K562 (cell line): ENCODE results near the gene AFF3. TPM values are rescaled to one million over a fixed set of nuclear protein-coding genes. Genes with fewer than 3 reads are reported as not detected.

Source experiments
- ATAC-seq: fragments of 200-7000 bp; cut with Tn5 transposase; 3 replicates; pipeline ENCODE4 v1.9.1; 2020; ENCODE audit warnings: moderate library complexity
- BruUV-seq: library from RNA; stranded (reverse); fragments of 400-500 nt; replicated peaks from 2 replicates; lab custom pipeline; 2021; lab: Mats Ljungman, UMichigan
- CTCF ChIA-PET: fragments of 300-600 bp; formaldehyde crosslinking; extraction: SDS; loops from one replicate; lab custom pipeline; 2021; ENCODE audit warnings: low intra/inter-chr PET ratio; lab: Yijun Ruan, JAX
- POLR2A ChIA-PET: fragments of 300-600, 350-650 bp; sonication (Branson Sonifier 250); formaldehyde crosslinking; extraction: SDS; loops from one replicate; lab custom pipeline; 2021; ENCODE audit warnings: antibody characterized with exemption, inconsistent platforms; lab: Yijun Ruan, JAX
- DNase-seq, 4 experiments: peaks; one replicate each; pipeline versions ENCODE4 v3.0.0 to v3.0.0-alpha.2; 2011 to 2018; ENCODE audit warnings: low spot score in 3 of 4, mixed read lengths in 3 of 4; ENCODE audit errors: extremely low read depth in 1 of 4
- FAIRE-seq: peaks from 2 replicates; lab custom pipeline; 2011; peaks lifted over from hg19 to GRCh38; lab: Jason Lieb, UNC
- H2AFZ ChIP-seq: 2 replicates; pipeline ENCODE4 v1.6.0; 2011; ENCODE audit warnings: low read depth, low read length, control low read depth, inconsistent platforms
- H3K27ac ChIP-seq: fragments of 200-600 bp; 3 replicates; pipeline ENCODE4 v1.8.0; 2011; ENCODE audit warnings: low read depth, mild to moderate bottlenecking, control low read depth, inconsistent platforms, low read length, moderate library complexity, mixed read lengths; ENCODE audit errors: extremely low read depth
- H3K27me3 ChIP-seq, 2 experiments: fragments of 300-600 bp in 1 of 2; 2 replicates in 1 of 2; 3 replicates in 1 of 2; pipeline versions ENCODE4 v1.6.0 to v1.8.0; 2011; ENCODE audit warnings: inconsistent platforms in 2 of 2, low read length in 2 of 2, mild to moderate bottlenecking in 1 of 2, mixed read lengths in 1 of 2, moderate library complexity in 1 of 2; ENCODE audit not compliant: control insufficient read depth in 2 of 2, insufficient read depth in 2 of 2
- H3K36me3 ChIP-seq: fragments of 300-600 bp; 3 replicates; pipeline ENCODE4 v1.8.0; 2011; ENCODE audit warnings: mild to moderate bottlenecking, low read length, inconsistent platforms; ENCODE audit not compliant: control insufficient read depth, insufficient read depth
- H3K4me1 ChIP-seq, 2 experiments: fragments of 200-600 bp in 1 of 2; replicated peaks in 1 of 2; 2 replicates in 1 of 2; 3 replicates in 1 of 2; pipeline versions ENCODE4 v1.5.1 to v1.8.0; 2011; ENCODE audit warnings: inconsistent platforms in 2 of 2, low read length in 2 of 2, mild to moderate bottlenecking in 1 of 2, mixed read lengths in 1 of 2, moderate library complexity in 1 of 2; ENCODE audit not compliant: control insufficient read depth in 2 of 2, insufficient read depth in 2 of 2
- H3K4me2 ChIP-seq: 2 replicates; pipeline ENCODE4 v1.6.1; 2011; ENCODE audit warnings: low read length, control low read depth, inconsistent platforms, mixed read lengths; ENCODE audit not compliant: insufficient read depth
- H3K4me3 ChIP-seq: fragments of 200-600 bp; sonication (generic), shearing (Covaris generic); 2 replicates; pipeline ENCODE4 v1.5.1; 2016; ENCODE audit warnings: control low read depth, inconsistent platforms
- H3K79me2 ChIP-seq: fragments of 200-600 bp; 3 replicates; pipeline ENCODE4 v1.8.0; 2011; ENCODE audit warnings: low read length, inconsistent platforms; ENCODE audit not compliant: control insufficient read depth, insufficient read depth
- H3K9ac ChIP-seq, 2 experiments: 2 replicates each; pipeline versions ENCODE4 v1.6.0 to v1.6.1; 2011; ENCODE audit warnings: low read depth in 2 of 2, low read length in 2 of 2, control low read depth in 1 of 2, inconsistent platforms in 1 of 2, mild to moderate bottlenecking in 1 of 2, mixed read lengths in 1 of 2; ENCODE audit not compliant: insufficient read depth in 1 of 2
- H3K9me1 ChIP-seq: one replicate; pipeline ENCODE4 v1.6.0; 2011; ENCODE audit warnings: inconsistent platforms, mild to moderate bottlenecking, low read length, moderate library complexity; ENCODE audit not compliant: control insufficient read depth, insufficient read depth
- H3K9me3 ChIP-seq: replicated peaks from 2 replicates; pipeline ENCODE4 v1.5.1; 2011; ENCODE audit warnings: low read depth, low read length, inconsistent platforms; ENCODE audit not compliant: control insufficient read depth, insufficient read depth
- H4K20me1 ChIP-seq: replicated peaks from 2 replicates; pipeline ENCODE4 v1.6.1; 2011; ENCODE audit warnings: low read length, inconsistent platforms, mixed read lengths; ENCODE audit not compliant: control insufficient read depth, insufficient read depth
- CHAMP1 ChIP-seq: fragments of 450-650 bp; IDR thresholded peaks from 2 replicates; pipeline ENCODE4 v1.6.1; 2016; ENCODE audit warnings: mild to moderate bottlenecking
- MYBL2 ChIP-seq, 2 experiments: fragments of 450-650 bp in 1 of 2; sonication (generic) in 1 of 2; formaldehyde crosslinking in 1 of 2; IDR thresholded peaks; 2 replicates each; pipeline versions ENCODE4 v1.6.1 to v1.8.1; 2017 to 2022; ENCODE audit warnings: borderline replicate concordance in 1 of 2, inconsistent platforms in 1 of 2, low read depth in 1 of 2, mild to moderate bottlenecking in 1 of 2, missing genetic modification reagents in 1 of 2, moderate library complexity in 1 of 2
- SRSF9 ChIP-seq: fragments of 200-400 bp; formaldehyde crosslinking; IDR thresholded peaks from 2 replicates; pipeline ENCODE4 v1.6.1; 2017; ENCODE audit warnings: low read depth, low read length, borderline replicate concordance
- THAP7 ChIP-seq: fragments of 250-450 bp; sonication (Bioruptor Pico); IDR thresholded peaks from 2 replicates; pipeline ENCODE4 v1.5.0; 2021
- ZBTB8A ChIP-seq: fragments of 450-650 bp; IDR thresholded peaks from 2 replicates; pipeline ENCODE4 v1.6.1; 2018; ENCODE audit warnings: mild to moderate bottlenecking, moderate library complexity; ENCODE audit not compliant: partially characterized antibody
- ZNF239 ChIP-seq: fragments of 250-450 bp; sonication (Bioruptor Pico); IDR thresholded peaks from 2 replicates; pipeline ENCODE4 v1.4.0; 2020; ENCODE audit warnings: mild to moderate bottlenecking
- WGBS: fragments of 100-300 bp; shearing (Covaris generic); methylation state at CpG from one replicate; pipeline ENCODE4 v1.1.6; 2016; ENCODE audit warnings: low coverage, mixed read lengths; ENCODE audit not compliant: insufficient coverage; ENCODE audit errors: missing lambda C conversion rate; 5-methylcytosine and 5-hydroxymethylcytosine counted together
- in situ Hi-C: fragments of 300-500 bp; cut with MboI; formaldehyde crosslinking; loops from 4 replicates; pipeline ENCODE4 v1.15.0; 2018; ENCODE audit warnings: inconsistent platforms, mixed read lengths
- intact Hi-C: fragments of 100-400 bp; cut with micrococcal nuclease; formaldehyde crosslinking; loops from 2 replicates; pipeline ENCODE4 v1.14.2; 2022
- polyA plus RNA-seq, 8 experiments: library from polyadenylated mRNA; depleted of rRNA in 4 of 8; stranded (reverse) in 5 of 8; unstranded in 3 of 8; fragments of >200 nt; fragmentation: Nextera tagmentation in 2 of 8; fragmentation: Illumina TruSeq in 1 of 8; extraction: Ambion mirVana in 2 of 8; extraction: Trizol in 1 of 8; gene quantifications; 2 replicates each; pipeline versions ENCODE4 v1.2.1 to v1.2.3, GENCODE V29; 2011 to 2014; ENCODE audit warnings: inconsistent platforms in 1 of 8, missing spikeins in 1 of 8
- total RNA-seq, 7 experiments: library from RNA; depleted of rRNA in 6 of 7; stranded (reverse); fragments of >200 nt in 6 of 7; fragmentation: Illumina TruSeq in 2 of 7; extraction: Trizol in 2 of 7; gene quantifications; 2 replicates each; pipeline versions ENCODE4 v1.2.1 to v1.2.3, GENCODE V29; 2011 to 2021; ENCODE audit warnings: low replicate concordance in 1 of 7

AFF3 gene
- total and polyA plus RNA-seq, 9 of the 15 experiments (the other 6 are each of a cell fraction or from before 2014, with no cell fraction given), result 0.02 to 0.11 TPM; not detected in 7

GRCh38 chr2:99812426-99812825 is 330.0 kb downstream of the AFF3 start:
- H3K27ac ChIP-seq, result no peak overlapping the region
- CTCF ChIA-PET, result no interaction called here
- H3K4me1 ChIP-seq, result no peaks in the 10 kb centered on the region
- no peak for ATAC-seq
- in situ Hi-C loops, result loop anchor here (25.0 kb wide), 1 partner anchor 250 kb away; no protein-coding TSS in a partner anchor
- no peaks in the 10 kb centered on the region for H3K36me3 ChIP-seq
- no peak overlapping the region for H3K4me2 ChIP-seq
- no peaks in the 10 kb centered on the region for H3K9me1 ChIP-seq
- no peak overlapping the region for H2AFZ ChIP-seq
- H3K9me3 ChIP-seq, result no peaks in the 10 kb centered on the region
- H3K79me2 ChIP-seq, result no peaks in the 10 kb centered on the region
- FAIRE-seq, result no peak
- no peak overlapping the region for H3K4me3 ChIP-seq
- WGBS, result 3% methylated on average over 10 of the region's 10 CpGs
- H3K9ac ChIP-seq, result no peak overlapping the region
- H4K20me1 ChIP-seq, result no peaks in the 10 kb centered on the region
- POLR2A ChIA-PET, result no interaction called here
- no peak for TF ChIP-seq CHAMP1
- TF ChIP-seq ZNF239 (CRISPR knock-in tag), result no peak
- TF ChIP-seq MYBL2 (IDR thresholded peaks at IDR 0.05; ENCODE audit: low read depth), result no peak
- no peak for TF ChIP-seq MYBL2 (CRISPR knock-in tag; IDR thresholded peaks at IDR 0.05; ENCODE audit: borderline replicate concordance)
- no peak for TF ChIP-seq THAP7 (CRISPR knock-in tag)
- no peak for TF ChIP-seq ZBTB8A
- TF ChIP-seq SRSF9, result no peak
- intact Hi-C loops, result no loop called here
- H3K27me3 ChIP-seq, result peaks cover 17 to 19% of the 10 kb centered on the region in 2 experiments; a peak in 4 of 5 replicates
- DNase-seq, result no peak
- BruUV-seq, result no TSS peak
